Measurements from ENCODE around the gene GRPEL2.

The GRPEL2 gene

GRCh38 chr5:149358294-149358651 lies 13.0 kb downstream of the GRPEL2 start:
- peak; percentile 73 for DNase-seq

GRCh38 chr5:149358868-149359495 lies 13.7 kb downstream of the GRPEL2 start:
- no peak for DNase-seq

- peak; percentile 20 for DNase-seq
Measured at GRCh38 chr5:149360272-149360671, 15.0 kb downstream of the GRPEL2 start.

- DNase-seq, result no peak
Measured at GRCh38 chr5:149362541-149362940, 17.2 kb downstream of the GRPEL2 start.

GRCh38 chr5:149363358-149363757 lies 18.1 kb downstream of the GRPEL2 start:
- peak; percentile 68 for DNase-seq

- no peak for DNase-seq
Measured at GRCh38 chr5:149363936-149364335, 18.6 kb downstream of the GRPEL2 start.

- DNase-seq, result no peak
Measured at GRCh38 chr5:149364719-149365118, 19.4 kb downstream of the GRPEL2 start.

- no peak for DNase-seq
Measured at GRCh38 chr5:149365418-149365817, 20.1 kb downstream of the GRPEL2 start.

- peak; percentile 45 for DNase-seq
Measured at GRCh38 chr5:149366169-149366729, 20.9 kb downstream of the GRPEL2 start.

GRCh38 chr5:149367249-149367971 lies 22.1 kb downstream of the GRPEL2 start:
- peak; percentile 90 for DNase-seq

- DNase-seq, result no peak
Measured at GRCh38 chr5:149367972-149368645, 22.8 kb downstream of the GRPEL2 start.

GRCh38 chr5:149370878-149371277 lies 25.6 kb downstream of the GRPEL2 start:
- DNase-seq, result no peak

GRCh38 chr5:149371296-149371962 lies 26.1 kb downstream of the GRPEL2 start:
- DNase-seq, result peak; percentile 80

GRCh38 chr5:149372076-149372795 lies 26.9 kb downstream of the GRPEL2 start:
- DNase-seq, result no peak

GRCh38 chr5:149372932-149373331 lies 27.6 kb downstream of the GRPEL2 start:
- DNase-seq, result no peak

- no peak for DNase-seq
Measured at GRCh38 chr5:149374303-149374702, 29.0 kb downstream of the GRPEL2 start.

- no peak for DNase-seq
Measured at GRCh38 chr5:149374801-149375200, 29.5 kb downstream of the GRPEL2 start.

GRCh38 chr5:149375434-149375833 lies 30.1 kb downstream of the GRPEL2 start:
- no peak for DNase-seq

- DNase-seq, result no peak
Measured at GRCh38 chr5:149376104-149376503, 30.8 kb downstream of the GRPEL2 start.

GRCh38 chr5:149376711-149377447 lies 31.6 kb downstream of the GRPEL2 start:
- DNase-seq, result no peak

- no peak for DNase-seq
Measured at GRCh38 chr5:149378241-149378820, 33.0 kb downstream of the GRPEL2 start.
